ENCODE data around the gene LMAN2.

- TF ChIP-seq ZNF398 (tag by site-specific recombination; IDR thresholded peaks at IDR 0.05) = no peak
- no peak for TF ChIP-seq WT1 (tag by site-specific recombination; IDR thresholded peaks at IDR 0.05)
- TF ChIP-seq ZNF530 (tag by site-specific recombination; IDR thresholded peaks at IDR 0.05; ENCODE audit: low read depth) = no peak
- TF ChIP-seq CTCF (tag by site-specific recombination; IDR thresholded peaks at IDR 0.05) = no peak
- TF ChIP-seq ZNF274 (IDR thresholded peaks at IDR 0.05; ENCODE audit: low read length) = no peak
- no peak for TF ChIP-seq ZNF274 (tag by site-specific recombination; IDR thresholded peaks at IDR 0.05; ENCODE audit: borderline replicate concordance)
- no peak for TF ChIP-seq ZFP41 (tag by site-specific recombination; IDR thresholded peaks at IDR 0.05; ENCODE audit: borderline replicate concordance)
- TF ChIP-seq ZNF362 (tag by site-specific recombination; IDR thresholded peaks at IDR 0.05) = no peak
- TF ChIP-seq ZNF707 (tag by site-specific recombination; IDR thresholded peaks at IDR 0.05) = no peak
These were observed 13.0 kb downstream of the LMAN2 start for GRCh38 chr5:177338251-177339106.
